NB4 (cell line): ENCODE data around the gene MCRS1.

ENCODE experiments used
- DNase-seq: peaks from one replicate; pipeline ENCODE4 v3.0.0; 2010; ENCODE audit warnings: low read depth
- H3K4me3 ChIP-seq: one replicate; pipeline ENCODE4 v1.5.1; 2011; ENCODE audit warnings: mild to moderate bottlenecking, low read depth, low read length, moderate library complexity
- MYC ChIP-seq: IDR thresholded peaks from 2 replicates; pipeline ENCODE4 v1.6.1; 2011; ENCODE audit warnings: low read depth, low read length
- POLR2A ChIP-seq: IDR thresholded peaks from 2 replicates; pipeline ENCODE4 v1.6.1; 2011; ENCODE audit warnings: mild to moderate bottlenecking; ENCODE audit not compliant: insufficient read length; ENCODE audit errors: extremely low read depth
- TF ChIP-seq, protein P1 (sequence below): IDR thresholded peaks from 2 replicates; pipeline ENCODE4 v1.6.1; 2011; ENCODE audit warnings: low read depth, low read length
- TF ChIP-seq, protein P2 (sequence below): IDR thresholded peaks from one replicate; pipeline ENCODE4 v1.5.1; 2012; ENCODE audit warnings: low read depth, low read length

The MCRS1 gene

DNA sequence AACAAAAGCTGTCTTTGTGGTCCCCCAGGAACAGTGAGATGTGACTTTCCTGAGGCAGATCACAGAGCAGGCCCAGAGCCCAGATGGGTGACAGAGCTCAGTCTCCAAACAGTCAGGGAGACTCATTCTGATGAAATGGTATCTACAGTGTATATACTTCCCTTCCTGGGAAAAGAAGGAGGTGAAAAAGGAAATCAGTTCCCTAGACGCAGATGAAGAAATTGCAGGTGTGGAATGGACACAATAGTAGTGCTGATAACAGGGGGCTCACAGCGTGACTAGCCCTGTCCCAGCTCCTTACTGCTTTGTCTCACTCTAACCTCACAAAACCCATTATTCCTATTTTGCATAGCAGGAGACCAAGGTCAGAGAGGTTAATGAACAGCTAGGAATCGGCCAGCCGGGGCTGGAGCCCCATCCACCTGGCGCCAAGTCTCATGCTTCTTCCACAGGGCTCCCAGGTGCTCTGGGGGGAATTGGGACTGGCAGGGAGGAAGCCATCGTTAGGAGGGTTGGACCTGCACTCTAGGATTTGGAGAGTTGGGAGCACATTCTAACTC, 17.2 kb downstream of the MCRS1 start:
- TF ChIP-seq, protein P1, sequence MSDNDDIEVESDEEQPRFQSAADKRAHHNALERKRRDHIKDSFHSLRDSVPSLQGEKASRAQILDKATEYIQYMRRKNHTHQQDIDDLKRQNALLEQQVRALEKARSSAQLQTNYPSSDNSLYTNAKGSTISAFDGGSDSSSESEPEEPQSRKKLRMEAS, result no peak
- TF ChIP-seq POLR2A, result no peak
- TF ChIP-seq, protein P2, sequence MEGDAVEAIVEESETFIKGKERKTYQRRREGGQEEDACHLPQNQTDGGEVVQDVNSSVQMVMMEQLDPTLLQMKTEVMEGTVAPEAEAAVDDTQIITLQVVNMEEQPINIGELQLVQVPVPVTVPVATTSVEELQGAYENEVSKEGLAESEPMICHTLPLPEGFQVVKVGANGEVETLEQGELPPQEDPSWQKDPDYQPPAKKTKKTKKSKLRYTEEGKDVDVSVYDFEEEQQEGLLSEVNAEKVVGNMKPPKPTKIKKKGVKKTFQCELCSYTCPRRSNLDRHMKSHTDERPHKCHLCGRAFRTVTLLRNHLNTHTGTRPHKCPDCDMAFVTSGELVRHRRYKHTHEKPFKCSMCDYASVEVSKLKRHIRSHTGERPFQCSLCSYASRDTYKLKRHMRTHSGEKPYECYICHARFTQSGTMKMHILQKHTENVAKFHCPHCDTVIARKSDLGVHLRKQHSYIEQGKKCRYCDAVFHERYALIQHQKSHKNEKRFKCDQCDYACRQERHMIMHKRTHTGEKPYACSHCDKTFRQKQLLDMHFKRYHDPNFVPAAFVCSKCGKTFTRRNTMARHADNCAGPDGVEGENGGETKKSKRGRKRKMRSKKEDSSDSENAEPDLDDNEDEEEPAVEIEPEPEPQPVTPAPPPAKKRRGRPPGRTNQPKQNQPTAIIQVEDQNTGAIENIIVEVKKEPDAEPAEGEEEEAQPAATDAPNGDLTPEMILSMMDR, result no peak
- TF ChIP-seq MYC, result no peak
- DNase-seq, result no peak
- H3K4me3 ChIP-seq, result no peak overlapping the region

DNA sequence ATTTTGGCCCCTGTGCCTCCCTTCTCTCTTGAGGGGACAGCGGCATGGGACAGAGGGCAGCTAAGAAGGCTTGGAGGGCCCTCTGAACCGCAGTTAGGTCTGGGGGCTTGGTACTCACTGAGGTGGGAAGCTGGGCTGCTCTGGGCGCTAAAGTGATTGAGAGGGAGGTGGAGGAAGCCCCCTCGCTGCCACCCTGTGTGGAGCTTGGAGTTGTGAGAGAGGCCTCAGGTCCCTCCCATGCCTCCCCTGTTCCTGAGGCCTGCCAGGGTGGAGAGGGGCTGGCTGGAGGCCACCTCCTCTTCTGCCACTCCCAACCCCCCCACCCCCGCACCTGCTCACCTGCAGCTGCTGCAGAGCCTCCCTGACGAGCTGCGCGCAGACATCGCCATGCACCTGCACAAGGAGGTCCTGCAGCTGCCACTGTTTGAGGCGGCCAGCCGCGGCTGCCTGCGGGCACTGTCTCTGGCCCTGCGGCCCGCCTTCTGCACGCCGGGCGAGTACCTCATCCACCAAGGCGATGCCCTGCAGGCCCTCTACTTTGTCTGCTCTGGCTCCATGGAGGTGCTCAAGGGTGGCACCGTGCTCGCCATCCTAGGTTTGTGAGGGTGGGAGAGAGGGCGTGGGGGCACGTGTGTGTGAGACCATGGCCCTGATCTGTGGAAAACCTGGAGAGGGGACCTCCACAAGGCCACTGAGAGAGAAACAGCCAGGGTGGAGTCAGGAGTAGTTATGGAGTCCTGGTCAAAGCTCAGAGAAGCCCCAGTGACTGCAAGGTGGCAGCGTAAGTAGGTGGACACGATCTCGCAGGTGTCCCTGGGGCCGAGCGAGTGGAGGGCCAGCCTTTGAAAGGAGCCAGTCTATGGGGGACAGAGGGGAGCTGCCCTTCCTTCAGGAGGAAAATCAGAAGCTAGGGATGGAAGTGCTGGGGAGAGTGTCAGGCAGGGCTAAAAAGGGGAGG, 17.9 kb downstream of the MCRS1 start:
- no peak for DNase-seq
- no peak overlapping the region for H3K4me3 ChIP-seq
- TF ChIP-seq, protein P2, result no peak

DNA sequence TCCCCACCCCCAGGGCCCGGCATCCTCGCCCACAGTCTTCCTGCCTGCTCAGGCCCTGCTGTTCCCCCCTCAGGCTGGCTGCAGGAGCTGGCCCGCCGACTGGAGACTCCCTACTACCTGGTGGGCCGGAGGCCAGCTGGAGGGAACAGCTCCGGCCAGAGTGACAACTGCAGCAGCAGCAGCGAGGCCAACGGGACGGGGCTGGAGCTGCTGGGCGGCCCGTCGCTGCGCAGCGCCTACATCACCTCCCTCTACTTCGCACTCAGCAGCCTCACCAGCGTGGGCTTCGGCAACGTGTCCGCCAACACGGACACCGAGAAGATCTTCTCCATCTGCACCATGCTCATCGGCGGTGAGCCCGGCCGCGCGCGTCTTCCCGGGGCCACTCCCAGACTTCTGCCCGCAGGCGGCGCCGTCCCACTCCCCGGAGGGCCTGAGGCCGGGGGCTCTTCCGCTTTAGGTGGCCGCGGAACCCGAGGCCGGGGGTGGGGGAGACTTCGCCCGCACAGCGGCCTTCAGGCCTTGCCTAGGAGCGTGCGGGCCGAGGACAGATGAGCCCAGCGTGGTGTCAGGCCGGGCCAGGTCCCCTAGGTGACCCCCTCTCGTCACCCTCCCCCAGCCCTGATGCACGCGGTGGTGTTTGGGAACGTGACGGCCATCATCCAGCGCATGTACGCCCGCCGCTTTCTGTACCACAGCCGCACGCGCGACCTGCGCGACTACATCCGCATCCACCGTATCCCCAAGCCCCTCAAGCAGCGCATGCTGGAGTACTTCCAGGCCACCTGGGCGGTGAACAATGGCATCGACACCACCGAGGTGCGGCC, 18.9 kb downstream of the MCRS1 start:
- H3K4me3 ChIP-seq, result no peak overlapping the region
- no peak for TF ChIP-seq MYC
- TF ChIP-seq, protein P1, result no peak
- no peak for TF ChIP-seq POLR2A
- TF ChIP-seq, protein P2, result no peak
- DNase-seq, result no peak

DNA sequence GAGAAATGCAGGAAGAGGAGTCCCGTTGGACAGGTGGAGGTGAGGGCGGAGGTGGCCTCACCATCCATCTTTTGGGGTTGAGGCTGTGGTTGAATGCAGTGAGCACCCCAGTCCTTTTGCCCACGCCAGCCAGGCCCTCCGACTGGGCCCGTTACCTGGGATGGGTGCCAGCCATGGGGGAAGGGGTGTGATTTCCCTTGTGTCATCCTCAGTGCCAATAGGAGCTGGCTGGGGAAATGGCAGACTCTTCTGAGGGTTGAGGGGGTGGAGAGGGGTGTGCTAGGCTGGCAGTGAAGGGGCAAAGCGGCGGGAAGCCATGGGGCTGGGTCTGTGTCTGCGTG, 19.5 kb downstream of the MCRS1 start:
- H3K4me3 ChIP-seq, result no peak overlapping the region
- TF ChIP-seq MYC (no peak), POLR2A (no peak)
- TF ChIP-seq, protein P1, result no peak
- TF ChIP-seq, protein P2, result no peak
- DNase-seq, result no peak

DNA sequence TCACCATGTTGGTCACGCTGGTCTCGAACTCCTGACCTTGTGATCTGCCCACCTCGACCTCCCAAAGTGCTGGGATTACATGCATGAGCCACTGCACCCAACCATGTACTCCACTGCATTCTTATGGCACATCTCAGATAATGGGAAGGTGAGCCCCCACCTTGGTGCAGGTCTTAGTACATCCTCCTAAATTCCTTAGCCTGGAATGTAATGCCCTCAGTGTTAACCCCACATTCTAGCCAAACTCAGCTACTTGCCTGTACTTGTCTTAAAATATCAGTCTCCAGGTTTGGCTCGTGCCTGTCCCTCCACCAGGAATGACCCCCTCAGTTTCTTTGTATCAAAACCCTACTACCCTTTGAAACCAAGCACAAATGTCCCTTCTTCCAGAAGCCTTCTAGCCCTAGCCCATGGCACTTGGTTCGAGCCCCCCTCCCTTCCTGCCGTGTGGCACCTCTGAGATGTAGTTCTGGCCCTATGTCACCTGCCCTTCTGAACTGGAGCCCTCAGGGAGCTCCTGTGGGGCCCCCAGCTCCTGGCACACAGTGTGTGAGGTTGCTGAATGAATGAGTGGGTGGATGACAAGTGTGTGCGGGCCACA, 20.8 kb downstream of the MCRS1 start:
- H3K4me3 ChIP-seq, result no peak overlapping the region
- TF ChIP-seq, protein P2, result no peak
- TF ChIP-seq, protein P1, result no peak
- TF ChIP-seq MYC, result no peak
- no peak for TF ChIP-seq POLR2A
- no peak for DNase-seq
